Aorta (tissue), 5 donors: ENCODE data around the gene PLEKHA7. TPM values are rescaled to one million over a fixed set of nuclear protein-coding genes. Genes with fewer than 3 reads are reported as not detected.

Experiments used
- ATAC-seq: fragments of 200-7000 bp; cut with Tn5 transposase; one replicate; pipeline ENCODE4 v1.9.1; 2022; ENCODE audit warnings: moderate library complexity; ENCODE audit not compliant: low FRiP score
- DNase-seq, 2 donors: peaks; one replicate each; pipeline ENCODE4 v3.0.0-alpha.2; 2020
- H3K27ac ChIP-seq, 2 donors: one replicate each; pipeline ENCODE4 v1.5.1; 2013; ENCODE audit warnings: low read length in 2 of 2, mild to moderate bottlenecking in 2 of 2, moderate library complexity in 2 of 2, control low read depth in 1 of 2, inconsistent platforms in 1 of 2, low read depth in 1 of 2
- H3K27me3 ChIP-seq, 2 donors: one replicate each; pipeline ENCODE4 v1.6.1; 2013; ENCODE audit warnings: control low read depth in 1 of 2, low read length in 1 of 2, mild to moderate bottlenecking in 1 of 2, moderate library complexity in 1 of 2; ENCODE audit not compliant: insufficient read depth in 2 of 2, control insufficient read depth in 1 of 2
- H3K36me3 ChIP-seq, 2 donors: one replicate each; pipeline ENCODE4 v1.6.1; 2013; ENCODE audit warnings: control low read depth in 1 of 2, low read length in 1 of 2, mild to moderate bottlenecking in 1 of 2; ENCODE audit not compliant: insufficient read depth in 2 of 2, control insufficient read depth in 1 of 2
- H3K4me1 ChIP-seq, 2 donors: one replicate each; pipeline ENCODE4 v1.6.1; 2013; ENCODE audit warnings: low read length in 2 of 2, control low read depth in 1 of 2, mild to moderate bottlenecking in 1 of 2, moderate library complexity in 1 of 2; ENCODE audit not compliant: insufficient read depth in 2 of 2, control insufficient read depth in 1 of 2
- H3K4me3 ChIP-seq, 2 donors: one replicate each; pipeline ENCODE4 v1.5.1; 2013; ENCODE audit warnings: low read length in 2 of 2, control low read depth in 1 of 2, mild to moderate bottlenecking in 1 of 2
- H3K9me3 ChIP-seq: one replicate; pipeline ENCODE4 v1.6.1; 2013; ENCODE audit warnings: mild to moderate bottlenecking, low read length; ENCODE audit not compliant: control insufficient read depth
- WGBS, 2 donors: extraction: QIAGEN DNeasy Blood & Tissue Kit; methylation state at CpG; one replicate each; pipeline ENCODE4 v1.1.7; 2013; 5-methylcytosine and 5-hydroxymethylcytosine counted together
- intact Hi-C, 2 donors: fragments of 100-400 bp; cut with DNase I; formaldehyde crosslinking; loops; one replicate each; pipeline versions ENCODE4 v1.14.2 to v1.15.0; 2022
- polyA plus RNA-seq, 2 donors: library from polyadenylated mRNA; stranded (reverse); fragments of 200-250 nt; gene quantifications; one replicate each; pipeline ENCODE4 v1.2.3, GENCODE V29; 2013
- total RNA-seq, 2 donors: library from RNA; stranded (reverse); fragmentation: NEBNext Ultra II Directional; extraction: Animal tissue kit (Norgen Biotek cat#: 25700); gene quantifications; one replicate each; pipeline ENCODE4 v1.2.1, GENCODE V29; 2021
- donor health status: healthy with polysubstance abuse.
- donor health status: Bipolar disorder and iron deficiency.
- donor health status: DM: no; HTN: no; CAD: no.
- donor health status: DM: no; HTN: no; CAD: no.
- donor health status: DM: yes; HTN: yes; CAD: no.

Gene PLEKHA7
- total and polyA plus RNA-seq, 4 donors: 5.9 to 17.1 (median 11.9) TPM

DNA sequence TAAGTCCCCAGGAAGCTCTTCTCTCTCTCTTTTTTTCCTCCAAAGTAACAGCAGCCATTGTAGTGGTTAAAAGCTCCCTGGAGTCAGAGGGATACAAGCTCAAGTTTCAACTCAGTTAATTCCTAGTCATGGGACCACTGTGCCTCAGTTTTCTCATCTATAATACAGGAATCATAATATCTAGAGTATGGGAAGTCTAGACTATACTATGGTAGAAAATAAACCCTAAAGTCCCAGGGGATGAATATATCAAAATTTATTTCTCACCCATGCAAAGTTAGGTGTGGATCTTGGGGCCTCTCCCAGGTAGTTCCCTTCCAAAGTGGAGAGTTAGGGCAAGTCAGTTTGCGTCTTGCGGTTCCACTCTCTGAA lies 242.1 kb downstream of the PLEKHA7 start:
- H3K27me3 ChIP-seq: no peaks in the 10 kb centered on the region
- no peak overlapping the region for H3K4me3 ChIP-seq
- H3K9me3 ChIP-seq: no peaks in the 10 kb centered on the region
- no peak for DNase-seq
- intact Hi-C loops: loop anchor here in 1 of 2 donors (10.0 kb wide), 1 partner anchor 57 kb away; no protein-coding TSS in a partner anchor
- H3K27ac ChIP-seq: no peak overlapping the region
- ATAC-seq: no peak
- H3K36me3 ChIP-seq: no peaks in the 10 kb centered on the region
- 84 to 95% methylated on average over 2 of the region's 2 CpGs for WGBS, 2 donors
- no peaks in the 10 kb centered on the region for H3K4me1 ChIP-seq

GRCh38 chr11:16771350-16772140 lies 242.7 kb downstream of the PLEKHA7 start:
- no peaks in the 10 kb centered on the region for H3K36me3 ChIP-seq
- H3K4me1 ChIP-seq: no peaks in the 10 kb centered on the region
- DNase-seq (no peak), ATAC-seq (no peak)
- no peaks in the 10 kb centered on the region for H3K27me3 ChIP-seq
- H3K27ac ChIP-seq: no peak overlapping the region
- no peaks in the 10 kb centered on the region for H3K9me3 ChIP-seq
- intact Hi-C loops: loop anchor here in 1 of 2 donors (10.0 kb wide), 1 partner anchor 57 kb away; no protein-coding TSS in a partner anchor
- 88 to 90% methylated on average over 12 of the region's 12 CpGs for WGBS, 2 donors
- no peak overlapping the region for H3K4me3 ChIP-seq

- Histone ChIP-seq H3K27me3 (no peaks in the 10 kb centered on the region), H3K36me3 (no peaks in the 10 kb centered on the region), H3K27ac (no peak overlapping the region), H3K4me3 (no peak overlapping the region), H3K9me3 (no peaks in the 10 kb centered on the region), H3K4me1 (no peaks in the 10 kb centered on the region)
- intact Hi-C loops: loop anchor here in 1 of 2 donors (10.0 kb wide), 1 partner anchor 55 kb away; no protein-coding TSS in a partner anchor
- ATAC-seq (no peak), DNase-seq (no peak)
- WGBS, 2 donors: 74% methylated on average over 11 of the region's 11 CpGs
Observed at GRCh38 chr11:16770016-16770415, 244.2 kb downstream of the PLEKHA7 start.

GRCh38 chr11:16769386-16769785 lies 244.8 kb downstream of the PLEKHA7 start:
- no peak for ATAC-seq
- DNase-seq: no peak
- no peaks in the 10 kb centered on the region for H3K4me1 ChIP-seq

GRCh38 chr11:16767957-16768356 lies 246.3 kb downstream of the PLEKHA7 start:
- no peak overlapping the region for H3K4me3 ChIP-seq
- intact Hi-C loops: no loop called here
- 82 to 85% methylated on average over 4 of the region's 4 CpGs for WGBS, 2 donors

More at GRCh38 chr11:16769386-16769785, 244.8 kb downstream of the PLEKHA7 start:
- no peak overlapping the region for H3K27ac ChIP-seq
- intact Hi-C loops: no loop called here
- H3K36me3 ChIP-seq: no peaks in the 10 kb centered on the region
- WGBS, 2 donors: 97% methylated on average over 3 to 4 of the region's 4 CpGs
- H3K9me3 ChIP-seq: no peaks in the 10 kb centered on the region
- H3K4me3 ChIP-seq: no peak overlapping the region
- no peaks in the 10 kb centered on the region for H3K27me3 ChIP-seq

GRCh38 chr11:16767137-16767536 lies 247.1 kb downstream of the PLEKHA7 start:
- Histone ChIP-seq H3K36me3 (no peaks in the 10 kb centered on the region), H3K4me3 (no peak overlapping the region), H3K4me1 (no peaks in the 10 kb centered on the region), H3K27ac (no peak overlapping the region), H3K9me3 (no peaks in the 10 kb centered on the region), H3K27me3 (no peaks in the 10 kb centered on the region)
- intact Hi-C loops: no loop called here
- ATAC-seq (no peak), DNase-seq (no peak)
- 80 to 83% methylated on average over 4 of the region's 4 CpGs for WGBS, 2 donors

More at GRCh38 chr11:16767957-16768356, 246.3 kb downstream of the PLEKHA7 start:
- no peaks in the 10 kb centered on the region for H3K4me1 ChIP-seq
- no peak overlapping the region for H3K27ac ChIP-seq
- ATAC-seq (no peak), DNase-seq (no peak)
- no peaks in the 10 kb centered on the region for H3K27me3 ChIP-seq
- no peaks in the 10 kb centered on the region for H3K9me3 ChIP-seq
- H3K36me3 ChIP-seq: no peaks in the 10 kb centered on the region

- H3K27ac ChIP-seq: no peak overlapping the region
- H3K4me3 ChIP-seq: no peak overlapping the region
- H3K27me3 ChIP-seq: no peaks in the 10 kb centered on the region
- DNase-seq: no peak
- no peak for ATAC-seq
- H3K36me3 ChIP-seq: no peaks in the 10 kb centered on the region
- no peaks in the 10 kb centered on the region for H3K4me1 ChIP-seq
- intact Hi-C loops: no loop called here
- WGBS, 2 donors: 90 to 93% methylated on average over 8 of the region's 8 CpGs
- H3K9me3 ChIP-seq: no peaks in the 10 kb centered on the region
Observed at GRCh38 chr11:16764888-16765287, 249.3 kb downstream of the PLEKHA7 start.

DNA sequence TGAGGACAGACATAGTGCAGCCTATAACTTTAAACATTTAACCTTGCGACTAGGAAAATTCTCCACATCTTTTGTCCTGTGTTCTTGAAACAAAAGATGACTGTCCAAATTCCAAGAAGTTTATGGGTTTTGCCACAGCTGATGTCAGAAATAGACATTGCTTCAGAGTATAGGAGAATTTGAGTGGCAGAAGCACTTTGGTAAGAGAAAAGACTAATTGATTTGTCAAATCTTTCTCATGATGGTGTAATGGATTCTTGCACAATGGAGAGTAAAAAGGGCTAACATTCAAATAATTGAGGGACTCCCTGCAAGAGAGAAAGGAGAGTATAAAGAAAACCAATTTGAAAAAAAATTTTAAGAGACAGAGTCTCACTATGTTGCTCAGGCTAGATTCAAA lies 250.5 kb downstream of the PLEKHA7 start:
- no peak overlapping the region for H3K27ac ChIP-seq
- no peaks in the 10 kb centered on the region for H3K9me3 ChIP-seq
- DNase-seq (no peak), ATAC-seq (no peak)
- intact Hi-C loops: no loop called here
- H3K4me1 ChIP-seq: no peaks in the 10 kb centered on the region
- H3K4me3 ChIP-seq: no peak overlapping the region
- H3K27me3 ChIP-seq: no peaks in the 10 kb centered on the region
- WGBS, 2 donors: 92 to 97% methylated on average over 1 of the region's 1 CpG
- no peaks in the 10 kb centered on the region for H3K36me3 ChIP-seq

DNA sequence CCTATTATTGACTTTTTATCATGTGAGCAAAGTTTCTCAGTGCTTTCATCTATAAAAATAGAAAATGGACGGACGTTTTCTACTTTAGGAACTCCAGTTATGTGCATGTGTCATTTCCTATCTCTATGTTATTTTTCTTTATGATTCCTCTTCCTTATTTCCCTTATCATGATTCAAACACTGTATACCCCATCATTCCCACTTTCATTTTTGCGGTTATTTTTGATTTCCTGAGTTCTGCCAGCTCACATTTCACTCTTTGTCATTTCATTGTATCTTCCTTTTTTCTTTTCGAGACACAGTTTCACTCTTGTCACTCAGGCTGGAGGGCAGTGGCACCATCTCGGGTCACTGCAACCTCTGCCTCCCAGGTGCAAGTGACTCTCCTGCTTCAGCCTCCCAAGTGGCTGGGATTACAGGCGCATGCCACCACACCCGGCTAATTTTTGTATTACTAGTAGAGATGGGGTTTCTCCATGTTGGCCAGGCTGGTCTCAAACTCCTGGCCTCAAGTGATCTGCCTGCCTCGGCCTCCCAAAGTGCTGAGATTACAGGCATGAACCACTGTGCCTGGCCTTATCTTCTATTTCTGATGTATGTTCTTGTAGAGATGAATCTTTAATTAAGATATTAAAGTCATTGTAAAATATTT lies 254.2 kb downstream of the PLEKHA7 start:
- Histone ChIP-seq H3K4me1 (no peaks in the 10 kb centered on the region), H3K9me3 (no peaks in the 10 kb centered on the region), H3K4me3 (no peak overlapping the region), H3K27me3 (no peaks in the 10 kb centered on the region), H3K27ac (no peak overlapping the region), H3K36me3 (peaks cover 0 to 2% of the 10 kb centered on the region in 2 donors)
- 64 to 65% methylated on average over 8 of the region's 8 CpGs for WGBS, 2 donors
- intact Hi-C loops: no loop called here
- no peak for ATAC-seq
- no peak for DNase-seq
